G401 (cell line): Measurements from ENCODE around the gene CPS1. TPM values are rescaled to one million over a fixed set of nuclear protein-coding genes. Genes with fewer than 3 reads are reported as not detected.

Source experiments
- DNase-seq: peaks from one replicate; pipeline ENCODE4 v3.0.0-alpha.2; 2015; ENCODE audit warnings: low spot score
- in situ Hi-C: cut with HindIII; loops from 2 replicates; pipeline ENCODE4 v1.10.0; 2016; ENCODE audit warnings: low sequenced_read_pairs, mixed read lengths
- total RNA-seq: library from RNA; depleted of rRNA; stranded (reverse); fragments of >200 nt; shearing (Covaris generic); gene quantifications from 2 replicates; pipeline ENCODE4 v1.2.3, GENCODE V29; 2014; rRNA removed

The CPS1 gene
- total RNA-seq, 1 experiment from 2014 or later: 17.1 TPM

DNA sequence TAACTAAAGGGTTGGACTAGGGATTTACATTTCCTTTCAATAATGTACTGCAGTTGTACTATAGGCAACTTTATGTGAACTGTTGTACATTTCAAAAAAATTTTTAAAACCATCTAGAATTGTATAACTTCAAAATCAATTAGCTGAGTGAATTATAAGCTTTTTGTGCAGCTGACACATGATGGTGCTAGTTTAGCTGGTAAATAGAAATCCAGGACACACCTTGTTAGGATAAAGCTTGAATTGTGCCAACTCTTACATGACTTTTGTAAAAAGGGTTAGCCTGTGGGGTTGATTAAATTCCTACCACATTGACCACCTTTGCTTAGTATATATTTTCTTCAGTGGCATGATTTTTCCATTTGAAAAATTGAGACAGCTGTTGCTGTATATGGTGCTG lies 104.4 kb downstream of the CPS1 start:
- no peak for DNase-seq
- in situ Hi-C loops: no loop called here

DNA sequence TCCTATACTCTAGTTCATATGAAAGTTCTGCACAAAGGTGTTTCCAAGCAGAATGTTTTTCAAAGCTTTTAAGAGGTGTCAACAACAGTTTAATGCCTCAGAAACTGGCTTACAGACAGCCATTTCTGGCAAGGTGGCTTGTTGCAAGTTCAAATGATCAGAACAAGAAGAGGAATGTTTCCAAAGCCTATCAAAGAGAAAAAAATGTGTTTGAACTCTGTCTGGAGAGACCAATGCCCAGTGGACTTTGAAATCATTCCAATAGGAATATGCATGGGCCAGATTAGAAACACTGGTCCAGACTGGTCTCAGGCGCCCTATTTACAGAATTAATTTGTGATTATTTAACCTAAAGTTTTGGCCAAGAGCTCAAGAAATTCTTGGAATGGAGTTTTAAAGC lies 106.2 kb downstream of the CPS1 start:
- DNase-seq: no peak
- in situ Hi-C loops: no loop called here

GRCh38 chr2:210663631-210664089 lies 107.3 kb downstream of the CPS1 start:
- DNase-seq: peak; percentile 1
- in situ Hi-C loops: no loop called here

DNA sequence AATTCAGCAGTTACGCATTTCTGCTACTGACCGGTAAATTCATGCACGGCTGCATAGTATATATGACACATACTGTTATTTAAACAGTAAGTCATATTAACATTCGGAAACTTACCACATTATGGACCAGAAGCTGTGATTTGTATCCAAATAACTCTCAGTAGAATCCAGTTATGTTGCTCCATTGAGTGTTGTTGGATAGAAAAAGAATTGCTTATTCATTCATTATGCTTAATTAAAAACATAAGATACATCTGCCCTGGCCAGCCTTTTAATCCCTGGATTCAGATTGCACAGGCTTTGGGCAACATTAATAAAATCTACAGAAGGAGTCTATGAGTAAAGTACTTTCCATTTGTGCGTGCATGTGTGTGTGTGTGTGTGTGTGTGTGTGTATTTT lies 111.3 kb downstream of the CPS1 start:
- no peak for DNase-seq
- in situ Hi-C loops: no loop called here

DNA sequence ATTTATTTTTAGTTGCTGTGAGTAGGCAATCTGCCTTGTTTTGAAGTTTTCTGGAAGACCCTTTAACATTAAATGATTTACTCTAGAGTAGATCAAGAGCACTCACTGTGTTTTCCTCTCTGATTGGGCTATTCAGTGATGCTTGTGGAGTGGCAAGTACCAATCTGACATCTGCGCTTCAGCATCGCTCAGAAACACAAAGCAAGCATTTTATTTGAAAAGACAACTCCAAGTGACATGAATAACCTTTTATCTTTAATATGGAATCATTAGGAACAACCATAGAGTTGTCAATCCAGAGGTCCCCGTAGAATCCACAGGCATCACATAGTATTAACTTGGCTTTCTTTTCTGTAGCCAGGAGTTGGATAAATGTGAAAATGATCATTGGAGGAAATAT lies 114.7 kb downstream of the CPS1 start:
- no peak for DNase-seq
- in situ Hi-C loops: no loop called here

GRCh38 chr2:210673117-210673516 lies 116.7 kb downstream of the CPS1 start:
- in situ Hi-C loops: no loop called here
- no peak for DNase-seq

- in situ Hi-C loops: no loop called here
- DNase-seq: no peak
Observed at GRCh38 chr2:210676067-210676466, 119.7 kb downstream of the CPS1 start.

GRCh38 chr2:210681491-210681890 lies 125.1 kb downstream of the CPS1 start:
- in situ Hi-C loops: no loop called here
- no peak for DNase-seq

DNA sequence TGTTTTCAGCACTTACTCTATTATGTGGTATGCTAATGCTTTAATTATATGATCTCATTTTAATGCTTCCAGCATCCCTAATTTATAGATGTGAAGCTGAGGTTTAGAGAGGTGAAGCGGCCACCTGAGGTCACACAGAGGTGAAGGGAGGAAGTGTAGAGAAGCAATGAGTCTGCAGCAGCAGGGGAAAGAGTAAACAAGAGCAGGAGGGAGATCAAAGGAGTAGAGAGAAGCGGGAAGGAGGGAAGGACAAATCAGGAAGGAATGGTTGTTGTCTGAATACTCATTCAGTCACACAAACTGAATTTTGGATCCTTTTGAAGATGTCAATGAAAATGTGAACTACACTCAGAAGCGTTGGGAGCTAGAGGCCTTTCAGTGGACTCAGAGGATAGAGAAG lies 130.0 kb downstream of the CPS1 start:
- no peak for DNase-seq
- in situ Hi-C loops: no loop called here

DNA sequence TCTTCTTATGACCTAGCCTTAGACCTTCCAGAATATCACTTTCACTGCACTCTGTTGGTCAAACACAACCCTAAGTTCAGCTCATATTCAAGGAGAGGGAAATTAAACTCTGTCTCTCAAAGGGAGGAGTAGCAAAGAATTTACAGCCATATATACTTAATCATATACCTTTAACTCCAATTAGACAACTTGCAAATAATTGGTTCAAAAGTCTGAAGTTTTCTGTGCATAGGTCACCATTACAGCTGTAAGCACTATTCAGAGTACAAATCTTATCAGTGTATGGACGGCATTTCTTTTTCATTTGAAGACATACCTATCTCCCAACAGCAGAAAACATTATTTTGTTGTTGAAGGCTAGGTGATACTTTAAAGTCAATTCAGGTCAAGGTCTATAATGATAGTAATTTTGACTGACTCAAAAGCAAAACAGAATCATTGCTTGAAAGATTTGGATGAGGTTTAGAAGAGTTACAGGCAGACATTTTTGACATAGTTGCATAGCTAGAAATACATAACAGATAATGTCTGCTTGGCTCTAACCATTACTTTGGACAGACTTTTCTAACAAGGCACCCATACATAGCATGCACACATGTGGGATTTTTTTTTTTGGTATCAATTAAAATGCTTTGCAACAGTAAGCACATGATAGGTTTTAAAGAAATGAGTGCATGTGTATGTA lies 131.5 kb downstream of the CPS1 start:
- in situ Hi-C loops: no loop called here
- no peak for DNase-seq

DNA sequence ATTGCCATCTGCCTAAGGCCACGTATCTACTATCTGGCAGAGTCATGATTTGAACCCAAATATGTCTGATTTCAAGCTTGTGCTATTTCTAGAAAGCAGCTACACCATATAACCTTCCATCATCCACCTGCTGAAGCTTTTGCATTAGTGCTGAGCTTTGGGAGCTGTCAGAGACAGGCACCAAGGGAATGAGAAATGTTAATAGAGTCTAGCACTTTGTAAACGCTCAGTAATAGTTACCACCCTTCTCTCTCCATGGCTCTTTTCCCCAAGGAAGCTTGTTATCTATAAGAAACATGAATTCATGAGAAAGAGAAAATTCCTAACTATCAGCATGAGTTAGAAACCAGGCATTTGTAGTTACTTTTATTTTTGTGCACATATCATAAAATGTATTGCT lies 151.5 kb downstream of the CPS1 start:
- in situ Hi-C loops: no loop called here
- no peak for DNase-seq

DNA sequence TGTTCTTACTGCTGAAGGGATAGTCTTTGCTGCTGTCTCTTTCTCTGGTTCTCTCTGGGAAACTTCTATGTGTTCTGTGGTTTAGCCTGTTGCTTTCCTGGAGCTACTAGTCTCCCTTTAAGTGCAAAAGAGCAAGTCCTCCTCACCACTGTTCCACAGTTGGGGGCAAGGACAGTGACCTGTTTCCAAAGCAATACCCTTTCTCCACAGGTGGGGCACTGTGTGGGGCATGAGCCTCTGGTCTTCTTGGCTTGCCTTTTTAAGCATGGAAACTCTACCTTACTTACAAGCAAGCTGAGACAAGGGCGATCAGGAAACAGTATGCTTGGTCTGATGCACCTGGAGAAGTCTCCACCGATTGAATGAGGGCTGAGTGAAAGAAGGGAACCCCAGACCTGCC lies 156.7 kb downstream of the CPS1 start:
- DNase-seq: no peak

DNA sequence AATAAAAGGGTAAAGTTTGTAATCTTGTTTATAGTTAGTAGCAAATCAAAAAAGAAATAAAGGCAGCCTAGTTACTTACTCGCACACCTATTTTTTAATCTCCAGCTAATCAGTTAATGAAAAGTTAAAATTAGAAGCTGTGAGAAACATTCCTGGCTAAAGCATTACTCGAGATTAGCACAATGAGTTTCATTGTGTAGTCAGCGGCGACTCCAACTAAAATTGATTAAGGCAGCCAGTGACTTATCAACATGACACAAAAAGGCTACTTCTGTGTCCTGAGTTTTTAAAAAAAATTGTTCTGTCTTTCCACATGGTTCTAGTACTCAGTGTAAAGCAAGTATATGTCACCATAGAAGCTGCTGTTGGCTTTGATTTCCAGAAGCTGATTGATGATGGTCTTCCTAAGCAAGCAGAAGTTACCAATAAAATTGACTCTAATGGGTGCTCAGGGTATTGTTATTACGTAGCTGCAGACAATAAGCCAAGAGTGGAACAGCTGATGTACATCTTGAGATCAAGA lies 159.2 kb downstream of the CPS1 start:
- in situ Hi-C loops: no loop called here
- DNase-seq: no peak

More for the DNA sequence above, 156.7 kb downstream of the CPS1 start:
- in situ Hi-C loops: no loop called here

DNA sequence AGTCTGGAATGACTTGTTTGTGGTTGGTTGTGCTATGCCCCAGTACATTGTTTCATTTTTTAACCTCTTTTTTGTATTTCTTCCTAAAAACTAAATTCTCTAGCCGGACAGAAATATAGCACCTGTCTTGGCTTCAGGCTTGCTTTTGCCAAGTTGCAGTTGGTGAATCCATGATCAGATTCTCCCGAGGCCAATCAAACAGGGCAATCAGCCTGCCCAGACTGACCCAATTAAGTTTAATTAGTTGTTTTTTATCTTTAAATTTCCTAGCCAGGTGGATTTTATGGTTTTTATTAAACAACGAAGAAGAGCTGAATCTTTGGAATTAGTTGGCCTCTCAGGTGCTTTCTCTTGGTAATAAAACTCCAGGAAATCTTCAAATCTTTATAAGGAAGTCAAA lies 162.1 kb downstream of the CPS1 start:
- in situ Hi-C loops: no loop called here
- no peak for DNase-seq

DNA sequence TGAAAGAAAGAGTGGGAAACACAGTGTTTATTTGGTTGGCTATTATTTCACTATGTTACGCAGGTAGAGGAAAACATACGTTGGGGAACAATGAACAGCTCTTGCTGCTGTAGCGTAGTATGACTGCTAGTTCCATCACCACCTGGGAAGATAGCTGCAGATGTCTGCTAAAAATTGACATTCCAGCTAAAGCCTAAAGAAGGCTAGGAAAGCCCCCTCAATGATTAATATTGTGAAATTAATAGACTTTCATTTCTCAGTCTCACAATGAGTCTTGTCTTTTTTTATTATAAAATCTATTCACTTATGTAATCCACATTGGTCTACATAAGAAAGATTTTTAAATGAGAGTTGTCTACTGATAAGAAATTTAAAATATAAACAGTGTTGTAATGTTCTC lies 165.7 kb downstream of the CPS1 start:
- no peak for DNase-seq
- in situ Hi-C loops: no loop called here

GRCh38 chr2:210727549-210727948 lies 171.2 kb downstream of the CPS1 start:
- DNase-seq: no peak
- in situ Hi-C loops: no loop called here

Other genes with a start within 250 kb of the CPS1 start
- gene MYL1, start 241.4 kb upstream of the CPS1 start, total RNA-seq: not detected in 2 replicates
- 49.2 and 63.7 TPM in 2 replicates for gene LANCL1, start 79.8 kb upstream of the CPS1 start, total RNA-seq